ENCODE results near the gene DDX1.

The DDX1 gene

GRCh38 chr2:15643791-15644585 is 52.3 kb downstream of the DDX1 start:
- Histone ChIP-seq H3K9me3 (ENCODE audit: severe bottlenecking) (no peaks in the 10 kb centered on the region), H3K27ac (no peak overlapping the region), H3K4me3 (ENCODE audit: low read depth, low read length) (no peak overlapping the region), H3K36me3 (peaks cover 12% of the 10 kb centered on the region), H3K27me3 (ENCODE audit: insufficient read depth, low read depth, severe bottlenecking) (no peaks in the 10 kb centered on the region)
- no peak for TF ChIP-seq CTCF (IDR thresholded peaks at IDR 0.05; ENCODE audit: low read depth, low read length)
- DNase-seq = no peak

- no peak for TF ChIP-seq CTCF (IDR thresholded peaks at IDR 0.05; ENCODE audit: low read depth, low read length)
These were observed 53.6 kb downstream of the DDX1 start for GRCh38 chr2:15645300-15645699.

GRCh38 chr2:15645720-15646385 is 54.2 kb downstream of the DDX1 start:
- H3K36me3 ChIP-seq = peaks cover 10% of the 10 kb centered on the region
- TF ChIP-seq CTCF (IDR thresholded peaks at IDR 0.05; ENCODE audit: low read depth, low read length) = no peak
- H3K27ac ChIP-seq = no peak overlapping the region
- DNase-seq = no peak
- no peak overlapping the region for H3K4me3 ChIP-seq (ENCODE audit: low read depth, low read length)
- no peaks in the 10 kb centered on the region for H3K27me3 ChIP-seq (ENCODE audit: insufficient read depth, low read depth, severe bottlenecking)
- no peaks in the 10 kb centered on the region for H3K9me3 ChIP-seq (ENCODE audit: severe bottlenecking)

More at GRCh38 chr2:15645300-15645699, 53.6 kb downstream of the DDX1 start:
- no peak for DNase-seq
- Histone ChIP-seq H3K36me3 (peaks cover 12% of the 10 kb centered on the region), H3K27me3 (ENCODE audit: insufficient read depth, low read depth, severe bottlenecking) (no peaks in the 10 kb centered on the region), H3K9me3 (ENCODE audit: severe bottlenecking) (no peaks in the 10 kb centered on the region), H3K4me3 (ENCODE audit: low read depth, low read length) (no peak overlapping the region), H3K27ac (no peak overlapping the region)

GRCh38 chr2:15646661-15647060 is 55.0 kb downstream of the DDX1 start:
- Histone ChIP-seq H3K36me3 (peaks cover 2% of the 10 kb centered on the region; the same call in 1 of the 2 replicates), H3K27me3 (ENCODE audit: insufficient read depth, low read depth, severe bottlenecking) (no peaks in the 10 kb centered on the region), H3K4me3 (ENCODE audit: low read depth, low read length) (no peak overlapping the region), H3K9me3 (ENCODE audit: severe bottlenecking) (no peaks in the 10 kb centered on the region), H3K27ac (no peak overlapping the region)
- DNase-seq = no peak
- TF ChIP-seq CTCF (IDR thresholded peaks at IDR 0.05; ENCODE audit: low read depth, low read length) = no peak

GRCh38 chr2:15647622-15648590 is 56.2 kb downstream of the DDX1 start:
- H3K9me3 ChIP-seq (ENCODE audit: severe bottlenecking) = no peaks in the 10 kb centered on the region
- no peak overlapping the region for H3K4me3 ChIP-seq (ENCODE audit: low read depth, low read length)
- no peaks in the 10 kb centered on the region for H3K27me3 ChIP-seq (ENCODE audit: insufficient read depth, low read depth, severe bottlenecking)
- no peak for TF ChIP-seq CTCF (IDR thresholded peaks at IDR 0.05; ENCODE audit: low read depth, low read length)
- H3K36me3 ChIP-seq = no peaks in the 10 kb centered on the region
- DNase-seq = no peak
- no peak overlapping the region for H3K27ac ChIP-seq
